ENCODE data around the gene NKAIN2.

DNA sequence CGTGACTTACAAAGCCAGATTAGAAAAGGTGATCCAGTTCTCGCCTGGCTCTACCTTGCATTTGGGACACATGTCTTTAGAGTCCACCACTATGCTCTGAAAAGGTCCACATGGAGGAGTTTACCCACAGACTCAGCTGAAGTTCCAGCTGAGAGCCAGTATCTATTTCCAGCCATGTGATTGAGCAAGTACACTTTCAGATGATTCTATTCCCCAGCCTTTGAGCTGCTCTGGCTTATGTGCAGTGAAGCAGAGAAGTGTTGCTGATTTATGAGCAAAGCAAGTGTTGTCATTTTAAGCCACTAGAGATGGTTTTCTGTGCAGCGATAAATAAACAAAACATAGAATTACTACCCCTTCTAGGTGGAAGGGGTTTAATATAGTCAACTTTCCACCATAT, 637.8 kb downstream of the NKAIN2 start:
- TF ChIP-seq, protein P1, sequence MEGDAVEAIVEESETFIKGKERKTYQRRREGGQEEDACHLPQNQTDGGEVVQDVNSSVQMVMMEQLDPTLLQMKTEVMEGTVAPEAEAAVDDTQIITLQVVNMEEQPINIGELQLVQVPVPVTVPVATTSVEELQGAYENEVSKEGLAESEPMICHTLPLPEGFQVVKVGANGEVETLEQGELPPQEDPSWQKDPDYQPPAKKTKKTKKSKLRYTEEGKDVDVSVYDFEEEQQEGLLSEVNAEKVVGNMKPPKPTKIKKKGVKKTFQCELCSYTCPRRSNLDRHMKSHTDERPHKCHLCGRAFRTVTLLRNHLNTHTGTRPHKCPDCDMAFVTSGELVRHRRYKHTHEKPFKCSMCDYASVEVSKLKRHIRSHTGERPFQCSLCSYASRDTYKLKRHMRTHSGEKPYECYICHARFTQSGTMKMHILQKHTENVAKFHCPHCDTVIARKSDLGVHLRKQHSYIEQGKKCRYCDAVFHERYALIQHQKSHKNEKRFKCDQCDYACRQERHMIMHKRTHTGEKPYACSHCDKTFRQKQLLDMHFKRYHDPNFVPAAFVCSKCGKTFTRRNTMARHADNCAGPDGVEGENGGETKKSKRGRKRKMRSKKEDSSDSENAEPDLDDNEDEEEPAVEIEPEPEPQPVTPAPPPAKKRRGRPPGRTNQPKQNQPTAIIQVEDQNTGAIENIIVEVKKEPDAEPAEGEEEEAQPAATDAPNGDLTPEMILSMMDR (optimal IDR thresholded peaks at IDR 0.05 in 1 of 3, IDR thresholded peaks at IDR 0.05 in 1 of 3, conservative IDR thresholded peaks at IDR 0.05 in 1 of 3; ENCODE audit: extremely low read depth in 1 of 3, insufficient read depth in 2 of 3, low read length in 3 of 3): no peak
- TF ChIP-seq EZH2 (IDR thresholded peaks at IDR 0.05; ENCODE audit: low read length): no peak
